Muscle of leg (tissue), 11 donors: ENCODE measurements around the gene SUCLG2. TPM values are rescaled to one million over a fixed set of nuclear protein-coding genes. Genes with fewer than 3 reads are reported as not detected.

Experiments used
- DNase-seq: peaks from one replicate; pipeline ENCODE4 v3.0.0; 2013
- H3K27ac ChIP-seq: one replicate; pipeline ENCODE4 v1.5.1; 2013; ENCODE audit warnings: mild to moderate bottlenecking, low read length, control low read depth
- H3K27me3 ChIP-seq: one replicate; pipeline ENCODE4 v1.6.1; 2013; ENCODE audit warnings: low read length; ENCODE audit not compliant: control insufficient read depth, insufficient read depth
- H3K36me3 ChIP-seq: one replicate; pipeline ENCODE4 v1.6.1; 2013; ENCODE audit warnings: low read length; ENCODE audit not compliant: control insufficient read depth, insufficient read depth
- H3K4me1 ChIP-seq: one replicate; pipeline ENCODE4 v1.6.1; 2013; ENCODE audit warnings: low read length; ENCODE audit not compliant: control insufficient read depth, insufficient read depth
- H3K4me3 ChIP-seq: one replicate; pipeline ENCODE4 v1.5.1; 2013; ENCODE audit warnings: low read length, control low read depth
- H3K9me3 ChIP-seq: replicated peaks from 2 replicates; pipeline ENCODE4 v1.6.1; 2013; ENCODE audit warnings: low read depth, low read length; ENCODE audit not compliant: control insufficient read depth
- WGBS: methylation state at CpG from one replicate; pipeline ENCODE4 v1.1.5; 2013; ENCODE audit warnings: missing lambda C conversion rate; ENCODE audit not compliant: insufficient coverage; 5-methylcytosine and 5-hydroxymethylcytosine counted together
- polyA plus RNA-seq, 8 donors: library from polyadenylated mRNA; unstranded; fragments of 120-200 nt; gene quantifications; one replicate each; pipeline versions ENCODE4 v1.2.1 to v1.2.3, GENCODE V29; 2013; ENCODE audit warnings: inconsistent platforms in 1 of 8, low replicate concordance in 1 of 8; ENCODE audit not compliant: insufficient read length in 8 of 8, insufficient read depth in 1 of 8
- total RNA-seq: library from RNA; stranded (reverse); fragments of 120-200 nt; gene quantifications from one replicate; pipeline ENCODE4 v1.2.4, GENCODE V29; 2013

SUCLG2 gene
- total and polyA plus RNA-seq, 9 donors, result 23.1 to 38.9 (median 32.3) TPM

- Histone ChIP-seq H3K4me1 (peaks cover 7% of the 10 kb centered on the region), H3K27me3 (no peaks in the 10 kb centered on the region), H3K9me3 (no peaks in the 10 kb centered on the region), H3K4me3 (peak overlapping the region; percentile 66), H3K36me3 (no peaks in the 10 kb centered on the region), H3K27ac (peak overlapping the region; percentile 85)
- WGBS, result 43% methylated on average over 10 of the region's 11 CpGs
- DNase-seq, result no peak
These were observed 399 bp upstream of the SUCLG2 start for GRCh38 chr3:67654844-67655177.

GRCh38 chr3:67653425-67654098, 850 bp downstream of the SUCLG2 start:
- DNase-seq, result no peak
- Histone ChIP-seq H3K27me3 (no peaks in the 10 kb centered on the region), H3K27ac (peak overlapping the region; percentile 85), H3K36me3 (no peaks in the 10 kb centered on the region), H3K4me3 (peak overlapping the region; percentile 66), H3K9me3 (no peaks in the 10 kb centered on the region), H3K4me1 (peaks cover 7% of the 10 kb centered on the region)
- WGBS, result 0% methylated on average over 2 of the region's 8 CpGs

GRCh38 chr3:67650084-67650483, 4.3 kb downstream of the SUCLG2 start:
- Histone ChIP-seq H3K4me3 (no peak overlapping the region), H3K4me1 (peaks cover 7% of the 10 kb centered on the region)
- WGBS, result 67% methylated on average over 2 of the region's 2 CpGs

GRCh38 chr3:67649681-67650080, 4.7 kb downstream of the SUCLG2 start:
- no peak overlapping the region for H3K4me3 ChIP-seq
- peaks cover 7% of the 10 kb centered on the region for H3K36me3 ChIP-seq
- WGBS, result 81% methylated on average over 2 of the region's 3 CpGs
- peaks cover 3% of the 10 kb centered on the region for H3K4me1 ChIP-seq
- no peak overlapping the region for H3K27ac ChIP-seq
- no peak for DNase-seq
- no peaks in the 10 kb centered on the region for H3K9me3 ChIP-seq
- H3K27me3 ChIP-seq, result no peaks in the 10 kb centered on the region

More at GRCh38 chr3:67650084-67650483, 4.3 kb downstream of the SUCLG2 start:
- H3K36me3 ChIP-seq, result peaks cover 7% of the 10 kb centered on the region
- no peak overlapping the region for H3K27ac ChIP-seq
- DNase-seq, result no peak
- no peaks in the 10 kb centered on the region for H3K27me3 ChIP-seq
- H3K9me3 ChIP-seq, result no peaks in the 10 kb centered on the region

GRCh38 chr3:67648701-67649100, 5.7 kb downstream of the SUCLG2 start:
- Histone ChIP-seq H3K9me3 (no peaks in the 10 kb centered on the region), H3K27ac (no peak overlapping the region), H3K4me3 (no peak overlapping the region), H3K4me1 (peaks cover 2% of the 10 kb centered on the region), H3K27me3 (no peaks in the 10 kb centered on the region), H3K36me3 (peaks cover 7% of the 10 kb centered on the region)
- WGBS, result no CpG with 5 or more reads among the region's 4 CpGs
- DNase-seq, result no peak

GRCh38 chr3:67648229-67648628, 6.2 kb downstream of the SUCLG2 start:
- Histone ChIP-seq H3K4me3 (no peak overlapping the region), H3K36me3 (peaks cover 7% of the 10 kb centered on the region), H3K9me3 (no peaks in the 10 kb centered on the region), H3K4me1 (no peaks in the 10 kb centered on the region), H3K27ac (no peak overlapping the region), H3K27me3 (no peaks in the 10 kb centered on the region)
- WGBS, result 80% methylated on average over 1 of the region's 4 CpGs
- no peak for DNase-seq

GRCh38 chr3:67647390-67647878, 7.0 kb downstream of the SUCLG2 start:
- DNase-seq, result no peak
- no peaks in the 10 kb centered on the region for H3K27me3 ChIP-seq
- no peaks in the 10 kb centered on the region for H3K9me3 ChIP-seq
- no peak overlapping the region for H3K4me3 ChIP-seq
- no peaks in the 10 kb centered on the region for H3K4me1 ChIP-seq
- peaks cover 7% of the 10 kb centered on the region for H3K36me3 ChIP-seq
- no CpG with 5 or more reads among the region's 5 CpGs for WGBS
- no peak overlapping the region for H3K27ac ChIP-seq

- H3K27ac ChIP-seq, result no peak overlapping the region
- DNase-seq, result no peak
- H3K4me3 ChIP-seq, result no peak overlapping the region
- no peaks in the 10 kb centered on the region for H3K27me3 ChIP-seq
- no peaks in the 10 kb centered on the region for H3K9me3 ChIP-seq
- H3K36me3 ChIP-seq, result peaks cover 7% of the 10 kb centered on the region
- 90% methylated on average over 6 of the region's 8 CpGs for WGBS
- H3K4me1 ChIP-seq, result no peaks in the 10 kb centered on the region
These were observed 7.7 kb downstream of the SUCLG2 start for GRCh38 chr3:67646586-67647234.

- no peak for DNase-seq
- H3K9me3 ChIP-seq, result no peaks in the 10 kb centered on the region
- no CpG with 5 or more reads among the region's 1 CpG for WGBS
- H3K4me3 ChIP-seq, result no peak overlapping the region
- peaks cover 7% of the 10 kb centered on the region for H3K36me3 ChIP-seq
- no peaks in the 10 kb centered on the region for H3K4me1 ChIP-seq
- no peaks in the 10 kb centered on the region for H3K27me3 ChIP-seq
- no peak overlapping the region for H3K27ac ChIP-seq
These were observed 9.6 kb downstream of the SUCLG2 start for GRCh38 chr3:67644827-67645226.

GRCh38 chr3:67642734-67643133, 11.7 kb downstream of the SUCLG2 start:
- Histone ChIP-seq H3K9me3 (no peaks in the 10 kb centered on the region), H3K27ac (no peak overlapping the region), H3K27me3 (no peaks in the 10 kb centered on the region), H3K4me3 (no peak overlapping the region), H3K4me1 (no peaks in the 10 kb centered on the region), H3K36me3 (peaks cover 7% of the 10 kb centered on the region)
- DNase-seq, result no peak
- no CpG with 5 or more reads among the region's 1 CpG for WGBS
